Neural cell (in vitro differentiated cells): Measurements from ENCODE around the gene LCORL. TPM values are rescaled to one million over a fixed set of nuclear protein-coding genes. Genes with fewer than 3 reads are reported as not detected.
"Not testable (repeated sequence)": the region's sequence is repeated elsewhere in the genome, so short reads cannot be mapped to it uniquely, and the experiment has no call there.

Experiments used
- H2AFZ ChIP-seq: fragments of 200-600, 300-800 bp; sonication (generic), shearing (Covaris generic); 2 replicates; pipeline ENCODE4 v1.6.0; 2014; ENCODE audit warnings: low read depth, mild to moderate bottlenecking, antibody characterized with exemption, low read length, moderate library complexity
- H3F3A ChIP-seq: fragments of 200-600 bp; shearing (Covaris generic); 2 replicates; pipeline ENCODE4 v1.6.1; 2016; ENCODE audit warnings: mild to moderate bottlenecking, moderate library complexity, mixed read lengths, antibody characterized with exemption, low read length; ENCODE audit not compliant: insufficient read depth, poor library complexity, severe bottlenecking
- H3K27ac ChIP-seq: fragments of 200-600, 300-800 bp; sonication (generic), shearing (Covaris generic); 2 replicates; pipeline ENCODE4 v1.5.1; 2014; ENCODE audit warnings: mild to moderate bottlenecking, low read length, moderate library complexity
- H3K27me3 ChIP-seq: fragments of 300-800, 200-600 bp; sonication (generic), shearing (Covaris generic); 2 replicates; pipeline ENCODE4 v1.6.0; 2014; ENCODE audit warnings: mild to moderate bottlenecking, low read depth, low read length, moderate library complexity; ENCODE audit not compliant: insufficient read depth
- H3K36me3 ChIP-seq: fragments of 300-800, 200-600 bp; sonication (generic), shearing (Covaris generic); 2 replicates; pipeline ENCODE4 v1.5.1; 2014; ENCODE audit warnings: mild to moderate bottlenecking, antibody characterized with exemption, low read length, moderate library complexity; ENCODE audit not compliant: insufficient read depth
- H3K4me2 ChIP-seq: fragments of 300-800, 200-600 bp; sonication (generic), shearing (Covaris generic); 2 replicates; pipeline ENCODE4 v1.6.0; 2014; ENCODE audit warnings: mild to moderate bottlenecking, low read length
- H3K4me3 ChIP-seq: fragments of 300-800, 200-600 bp; sonication (generic), shearing (Covaris generic); 2 replicates; pipeline ENCODE4 v1.5.1; 2014; ENCODE audit warnings: mild to moderate bottlenecking, low read length, moderate library complexity
- H3K79me2 ChIP-seq: fragments of 200-600 bp; shearing (Covaris generic); replicated peaks from 2 replicates; pipeline ENCODE4 v1.6.0; 2014; ENCODE audit warnings: mild to moderate bottlenecking, low read length, moderate library complexity; ENCODE audit not compliant: insufficient read depth
- H3K9ac ChIP-seq: fragments of 300-800, 200-600 bp; sonication (generic), shearing (Covaris generic); 2 replicates; pipeline ENCODE4 v1.6.1; 2016; ENCODE audit warnings: mild to moderate bottlenecking, low read length, mixed read lengths
- H3K9me2 ChIP-seq: fragments of 200-600 bp; shearing (Covaris generic); 2 replicates; pipeline ENCODE4 v1.6.1; 2016; ENCODE audit warnings: mild to moderate bottlenecking, low read length, mixed read lengths; ENCODE audit not compliant: insufficient read depth
- H3K9me3 ChIP-seq: fragments of 200-600, 300-800 bp; sonication (generic), shearing (Covaris generic); 2 replicates; pipeline ENCODE4 v1.6.1; 2016; ENCODE audit warnings: mild to moderate bottlenecking, mixed run types, low read length, moderate library complexity, mixed read lengths
- H4K20me1 ChIP-seq: fragments of 200-600 bp; shearing (Covaris generic); 2 replicates; pipeline ENCODE4 v1.6.1; 2016; ENCODE audit warnings: mild to moderate bottlenecking, mixed run types; ENCODE audit not compliant: insufficient read depth
- CTCF ChIP-seq: fragments of 450-650 bp; IDR thresholded peaks from 2 replicates; pipeline ENCODE4 v1.5.1; 2014; ENCODE audit warnings: antibody characterized with exemption, mild to moderate bottlenecking, moderate library complexity; ENCODE audit not compliant: poor library complexity, severe bottlenecking
- EP300 ChIP-seq: fragments of 450-650 bp; conservative IDR thresholded peaks from 2 replicates; pipeline ENCODE4 v1.6.1; 2014; ENCODE audit warnings: antibody characterized with exemption, mild to moderate bottlenecking, moderate library complexity; ENCODE audit not compliant: poor library complexity, severe bottlenecking
- EZH2 ChIP-seq: fragments of 200-600, 300-800 bp; shearing (Covaris generic), sonication (generic); IDR thresholded peaks from 2 replicates; pipeline ENCODE4 v1.6.1; 2014; ENCODE audit warnings: antibody characterized with exemption, low read length, borderline replicate concordance, mild to moderate bottlenecking; ENCODE audit not compliant: insufficient read depth, poor library complexity, severe bottlenecking
- MXI1 ChIP-seq: fragments of 450-650 bp; conservative IDR thresholded peaks from 2 replicates; pipeline ENCODE4 v1.6.1; 2014; ENCODE audit warnings: antibody characterized with exemption, mild to moderate bottlenecking; ENCODE audit not compliant: poor library complexity, severe bottlenecking
- POLR2AphosphoS5 ChIP-seq: IDR thresholded peaks from 2 replicates; pipeline ENCODE4 v1.6.1; 2012
- RAD21 ChIP-seq: fragments of 450-650 bp; conservative IDR thresholded peaks from 2 replicates; pipeline ENCODE4 v1.6.1; 2014; ENCODE audit warnings: antibody characterized with exemption, mild to moderate bottlenecking, moderate library complexity
- REST ChIP-seq: IDR thresholded peaks from 2 replicates; pipeline ENCODE4 v1.6.1; 2012; ENCODE audit warnings: borderline replicate concordance
- SMC3 ChIP-seq: fragments of 450-650 bp; conservative IDR thresholded peaks from 2 replicates; pipeline ENCODE4 v1.6.1; 2014; ENCODE audit warnings: antibody characterized with exemption, mild to moderate bottlenecking, moderate library complexity; ENCODE audit not compliant: poor library complexity
- TAF1 ChIP-seq: IDR thresholded peaks from 2 replicates; pipeline ENCODE4 v1.6.1; 2012; ENCODE audit warnings: low read depth
- polyA plus RNA-seq: library from polyadenylated mRNA; depleted of rRNA; stranded (reverse); fragments of >200 nt; gene quantifications from 2 replicates; pipeline ENCODE4 v1.2.3, GENCODE V29; 2014

LCORL gene
- polyA plus RNA-seq, 1 donor from 2014 or later = 49.0 TPM

GRCh38 chr4:18039113-18039512, 17.6 kb upstream of the LCORL start:
- Histone ChIP-seq H3K36me3 (no peaks in the 10 kb centered on the region), H3K4me3 (no peak overlapping the region), H3K9me2 (no peaks in the 10 kb centered on the region)

GRCh38 chr4:18036369-18036768, 14.8 kb upstream of the LCORL start:
- not testable (repeated sequence) for H3K9me2 ChIP-seq, H3K9me3 ChIP-seq, H4K20me1 ChIP-seq, H3F3A ChIP-seq, H3K36me3 ChIP-seq, H3K4me2 ChIP-seq, H3K79me2 ChIP-seq, H3K27ac ChIP-seq, H3K9ac ChIP-seq, H3K4me3 ChIP-seq, H3K27me3 ChIP-seq, H2AFZ ChIP-seq

More at GRCh38 chr4:18039113-18039512, 17.6 kb upstream of the LCORL start:
- Histone ChIP-seq H3F3A (no peaks in the 10 kb centered on the region), H4K20me1 (no peaks in the 10 kb centered on the region), H3K4me2 (no peak overlapping the region), H3K27ac (no peak overlapping the region), H3K9me3 (no peaks in the 10 kb centered on the region), H2AFZ (no peak overlapping the region), H3K79me2 (no peaks in the 10 kb centered on the region), H3K9ac (no peak overlapping the region), H3K27me3 (no peaks in the 10 kb centered on the region)
- no peak for TF ChIP-seq CTCF
- TF ChIP-seq SMC3 = no peak
- TF ChIP-seq TAF1 = no peak
- TF ChIP-seq REST = no peak
- TF ChIP-seq EP300 = no peak
- no peak for TF ChIP-seq MXI1
- no peak for TF ChIP-seq POLR2AphosphoS5
- TF ChIP-seq RAD21 = no peak
- no peak for TF ChIP-seq EZH2

GRCh38 chr4:18034099-18034498, 12.5 kb upstream of the LCORL start:
- no peaks in the 10 kb centered on the region for H3K27me3 ChIP-seq
- H3K4me3 ChIP-seq = no peak overlapping the region
- H3K9me2 ChIP-seq = no peaks in the 10 kb centered on the region
- H3K4me2 ChIP-seq = no peak overlapping the region
- no peaks in the 10 kb centered on the region for H3K79me2 ChIP-seq
- TF ChIP-seq CTCF (no peak), EZH2 (no peak), SMC3 (no peak), TAF1 (no peak), RAD21 (no peak), EP300 (no peak), MXI1 (no peak), POLR2AphosphoS5 (no peak), REST (no peak)
- H3K9me3 ChIP-seq = no peaks in the 10 kb centered on the region
- no peak overlapping the region for H2AFZ ChIP-seq
- H3K36me3 ChIP-seq = no peaks in the 10 kb centered on the region
- H3K9ac ChIP-seq = no peak overlapping the region
- H4K20me1 ChIP-seq = no peaks in the 10 kb centered on the region
- H3F3A ChIP-seq = no peaks in the 10 kb centered on the region
- no peak overlapping the region for H3K27ac ChIP-seq
